Measurements from ENCODE around the gene RSRC2.

The RSRC2 gene

DNA sequence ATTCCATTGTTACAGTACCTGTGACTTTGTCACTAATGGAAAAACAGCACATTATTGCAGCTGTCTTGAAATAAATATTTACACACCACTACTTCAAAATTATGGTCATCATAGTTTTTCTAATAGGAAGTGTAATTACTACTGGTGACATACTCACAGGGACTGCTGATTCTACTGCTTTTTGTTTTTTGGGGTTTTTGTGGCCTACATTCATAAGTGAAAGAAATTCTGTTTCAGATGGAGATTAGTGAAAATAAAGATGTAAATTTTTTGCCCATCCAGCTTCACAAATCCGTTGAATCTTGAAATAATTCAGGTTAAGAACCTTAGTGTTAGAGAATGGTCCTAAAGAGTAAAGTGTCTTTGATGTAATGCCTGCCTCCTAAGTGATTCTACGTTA, 17.8 kb upstream of the RSRC2 start:
- no peak for ATAC-seq

DNA sequence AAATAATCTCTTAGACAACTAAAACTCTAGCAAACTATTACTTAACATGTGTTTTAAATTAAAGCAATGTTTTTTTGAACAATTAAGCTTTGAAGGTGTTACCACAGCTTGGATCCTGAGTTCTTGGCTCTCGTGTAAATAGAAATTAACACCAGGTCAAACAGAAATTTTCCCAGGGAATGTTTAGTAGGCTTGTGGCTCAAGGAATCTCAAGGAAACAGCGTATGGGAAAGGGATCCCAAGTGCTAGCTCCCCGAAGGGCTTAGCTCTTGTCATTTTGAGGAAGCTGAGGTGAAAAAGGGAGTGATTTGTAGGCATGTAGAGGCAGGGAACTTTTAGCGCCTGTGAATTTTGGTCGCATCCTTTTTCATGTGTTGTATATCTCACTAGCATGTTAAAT, 11.8 kb upstream of the RSRC2 start:
- no peak for ATAC-seq

More for the DNA sequence above, 17.8 kb upstream of the RSRC2 start:
- TF ChIP-seq, protein P1, sequence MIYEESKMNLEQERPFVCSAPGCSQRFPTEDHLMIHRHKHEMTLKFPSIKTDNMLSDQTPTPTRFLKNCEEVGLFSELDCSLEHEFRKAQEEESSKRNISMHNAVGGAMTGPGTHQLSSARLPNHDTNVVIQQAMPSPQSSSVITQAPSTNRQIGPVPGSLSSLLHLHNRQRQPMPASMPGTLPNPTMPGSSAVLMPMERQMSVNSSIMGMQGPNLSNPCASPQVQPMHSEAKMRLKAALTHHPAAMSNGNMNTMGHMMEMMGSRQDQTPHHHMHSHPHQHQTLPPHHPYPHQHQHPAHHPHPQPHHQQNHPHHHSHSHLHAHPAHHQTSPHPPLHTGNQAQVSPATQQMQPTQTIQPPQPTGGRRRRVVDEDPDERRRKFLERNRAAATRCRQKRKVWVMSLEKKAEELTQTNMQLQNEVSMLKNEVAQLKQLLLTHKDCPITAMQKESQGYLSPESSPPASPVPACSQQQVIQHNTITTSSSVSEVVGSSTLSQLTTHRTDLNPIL (CRISPR knock-in tag; IDR thresholded peaks at IDR 0.05; ENCODE audit: low read depth): no peak
- TF ChIP-seq PATZ1 (CRISPR knock-in tag; IDR thresholded peaks at IDR 0.05; ENCODE audit: borderline replicate concordance): no peak
- TF ChIP-seq SNAI2 (CRISPR knock-in tag; IDR thresholded peaks at IDR 0.05): no peak
- TF ChIP-seq TCF4 (CRISPR knock-in tag; IDR thresholded peaks at IDR 0.05; ENCODE audit: borderline replicate concordance): no peak

DNA sequence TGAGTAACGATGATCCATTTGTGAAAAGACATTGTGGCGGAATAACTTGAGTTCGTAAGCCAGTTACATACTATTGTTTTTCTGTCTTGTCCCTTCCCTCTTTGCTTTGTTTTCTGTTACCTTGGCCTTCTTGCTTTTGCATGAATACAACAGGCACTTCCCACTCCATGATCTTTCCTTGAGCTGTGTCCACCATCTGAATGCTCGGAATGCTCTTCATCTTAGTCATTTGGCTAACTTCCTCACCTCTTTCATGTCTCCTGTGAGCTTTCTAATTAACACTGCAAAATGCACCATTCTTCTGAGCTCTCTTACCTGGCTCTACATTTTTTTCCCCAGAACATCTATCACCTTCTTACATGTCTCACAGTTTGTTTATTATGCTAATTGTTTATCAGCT, 10.3 kb upstream of the RSRC2 start:
- no peak for ATAC-seq
- TF ChIP-seq RARB (CRISPR knock-in tag; IDR thresholded peaks at IDR 0.05) (no peak), TOX (CRISPR knock-in tag; IDR thresholded peaks at IDR 0.05; ENCODE audit: borderline replicate concordance) (no peak), ZNF8 (CRISPR knock-in tag; IDR thresholded peaks at IDR 0.05) (no peak), GLIS3 (CRISPR knock-in tag; IDR thresholded peaks at IDR 0.05) (no peak), TCF4 (CRISPR knock-in tag; IDR thresholded peaks at IDR 0.05; ENCODE audit: borderline replicate concordance) (no peak), ARNTL (CRISPR knock-in tag; IDR thresholded peaks at IDR 0.05; ENCODE audit: borderline replicate concordance, low read depth) (no peak), BACH2 (CRISPR knock-in tag; IDR thresholded peaks at IDR 0.05; ENCODE audit: borderline replicate concordance) (no peak)
- TF ChIP-seq, protein P1 (CRISPR knock-in tag; IDR thresholded peaks at IDR 0.05; ENCODE audit: low read depth): no peak
- TF ChIP-seq, protein P2, sequence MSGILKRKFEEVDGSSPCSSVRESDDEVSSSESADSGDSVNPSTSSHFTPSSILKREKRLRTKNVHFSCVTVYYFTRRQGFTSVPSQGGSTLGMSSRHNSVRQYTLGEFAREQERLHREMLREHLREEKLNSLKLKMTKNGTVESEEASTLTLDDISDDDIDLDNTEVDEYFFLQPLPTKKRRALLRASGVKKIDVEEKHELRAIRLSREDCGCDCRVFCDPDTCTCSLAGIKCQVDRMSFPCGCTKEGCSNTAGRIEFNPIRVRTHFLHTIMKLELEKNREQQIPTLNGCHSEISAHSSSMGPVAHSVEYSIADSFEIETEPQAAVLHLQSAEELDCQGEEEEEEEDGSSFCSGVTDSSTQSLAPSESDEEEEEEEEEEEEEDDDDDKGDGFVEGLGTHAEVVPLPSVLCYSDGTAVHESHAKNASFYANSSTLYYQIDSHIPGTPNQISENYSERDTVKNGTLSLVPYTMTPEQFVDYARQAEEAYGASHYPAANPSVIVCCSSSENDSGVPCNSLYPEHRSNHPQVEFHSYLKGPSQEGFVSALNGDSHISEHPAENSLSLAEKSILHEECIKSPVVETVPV (CRISPR knock-in tag; IDR thresholded peaks at IDR 0.05): no peak

More for the DNA sequence above, 11.8 kb upstream of the RSRC2 start:
- no peak for TF ChIP-seq TCF4 (CRISPR knock-in tag; IDR thresholded peaks at IDR 0.05; ENCODE audit: borderline replicate concordance)
- TF ChIP-seq GLIS3 (CRISPR knock-in tag; IDR thresholded peaks at IDR 0.05): no peak
- TF ChIP-seq, protein P1 (CRISPR knock-in tag; IDR thresholded peaks at IDR 0.05; ENCODE audit: low read depth): no peak
- TF ChIP-seq ZC3H10 (CRISPR knock-in tag; IDR thresholded peaks at IDR 0.05): no peak
- TF ChIP-seq ZFP30 (CRISPR knock-in tag; IDR thresholded peaks at IDR 0.05): no peak
- TF ChIP-seq, protein P3, sequence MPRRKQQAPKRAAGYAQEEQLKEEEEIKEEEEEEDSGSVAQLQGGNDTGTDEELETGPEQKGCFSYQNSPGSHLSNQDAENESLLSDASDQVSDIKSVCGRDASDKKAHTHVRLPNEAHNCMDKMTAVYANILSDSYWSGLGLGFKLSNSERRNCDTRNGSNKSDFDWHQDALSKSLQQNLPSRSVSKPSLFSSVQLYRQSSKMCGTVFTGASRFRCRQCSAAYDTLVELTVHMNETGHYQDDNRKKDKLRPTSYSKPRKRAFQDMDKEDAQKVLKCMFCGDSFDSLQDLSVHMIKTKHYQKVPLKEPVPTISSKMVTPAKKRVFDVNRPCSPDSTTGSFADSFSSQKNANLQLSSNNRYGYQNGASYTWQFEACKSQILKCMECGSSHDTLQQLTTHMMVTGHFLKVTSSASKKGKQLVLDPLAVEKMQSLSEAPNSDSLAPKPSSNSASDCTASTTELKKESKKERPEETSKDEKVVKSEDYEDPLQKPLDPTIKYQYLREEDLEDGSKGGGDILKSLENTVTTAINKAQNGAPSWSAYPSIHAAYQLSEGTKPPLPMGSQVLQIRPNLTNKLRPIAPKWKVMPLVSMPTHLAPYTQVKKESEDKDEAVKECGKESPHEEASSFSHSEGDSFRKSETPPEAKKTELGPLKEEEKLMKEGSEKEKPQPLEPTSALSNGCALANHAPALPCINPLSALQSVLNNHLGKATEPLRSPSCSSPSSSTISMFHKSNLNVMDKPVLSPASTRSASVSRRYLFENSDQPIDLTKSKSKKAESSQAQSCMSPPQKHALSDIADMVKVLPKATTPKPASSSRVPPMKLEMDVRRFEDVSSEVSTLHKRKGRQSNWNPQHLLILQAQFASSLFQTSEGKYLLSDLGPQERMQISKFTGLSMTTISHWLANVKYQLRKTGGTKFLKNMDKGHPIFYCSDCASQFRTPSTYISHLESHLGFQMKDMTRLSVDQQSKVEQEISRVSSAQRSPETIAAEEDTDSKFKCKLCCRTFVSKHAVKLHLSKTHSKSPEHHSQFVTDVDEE (CRISPR knock-in tag; IDR thresholded peaks at IDR 0.05): no peak
- TF ChIP-seq TOX (CRISPR knock-in tag; IDR thresholded peaks at IDR 0.05; ENCODE audit: borderline replicate concordance): no peak
- no peak for TF ChIP-seq ARNTL (CRISPR knock-in tag; IDR thresholded peaks at IDR 0.05; ENCODE audit: borderline replicate concordance, low read depth)
- no peak for TF ChIP-seq ZNF8 (CRISPR knock-in tag; IDR thresholded peaks at IDR 0.05)
- no peak for TF ChIP-seq POU6F1 (CRISPR knock-in tag; IDR thresholded peaks at IDR 0.05; ENCODE audit: borderline replicate concordance, low read depth)
- no peak for TF ChIP-seq BACH2 (CRISPR knock-in tag; IDR thresholded peaks at IDR 0.05; ENCODE audit: borderline replicate concordance)
- TF ChIP-seq, protein P2 (CRISPR knock-in tag; IDR thresholded peaks at IDR 0.05): no peak
- no peak for TF ChIP-seq OSR1 (CRISPR knock-in tag; IDR thresholded peaks at IDR 0.05)
- no peak for TF ChIP-seq ESRRG (CRISPR knock-in tag; IDR thresholded peaks at IDR 0.05)
- no peak for TF ChIP-seq ZNF70 (CRISPR knock-in tag; IDR thresholded peaks at IDR 0.05)
- no peak for TF ChIP-seq ZNF565 (CRISPR knock-in tag; conservative IDR thresholded peaks at IDR 0.05; ENCODE audit: low read depth)
- no peak for TF ChIP-seq ISL1 (CRISPR knock-in tag; IDR thresholded peaks at IDR 0.05)
